ENCODE results near the gene KRTAP12-1.
"Not testable (repeated sequence)": the region's sequence is repeated elsewhere in the genome, so short reads cannot be mapped to it uniquely, and the experiment has no call there.

Gene KRTAP12-1

DNA sequence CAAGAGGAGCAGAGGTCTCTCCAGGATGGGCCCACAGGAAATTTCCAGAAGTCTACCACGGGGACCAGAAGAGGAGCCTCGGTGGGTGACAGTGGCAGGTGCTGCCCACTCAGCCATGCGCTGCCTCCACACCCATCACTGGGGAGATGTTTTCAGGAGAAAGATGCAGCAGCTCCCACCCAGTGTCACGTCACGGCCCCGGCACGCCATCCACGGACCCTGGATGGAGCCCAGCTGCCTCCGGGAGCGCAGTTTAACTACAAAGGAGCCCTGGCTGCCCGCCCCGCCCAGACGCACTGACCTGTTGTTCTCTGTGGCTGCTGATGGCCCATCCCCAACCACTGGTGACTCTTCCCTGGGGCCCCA, 22.7 kb upstream of the KRTAP12-1 start:
- H3K4me1 Mint-ChIP-seq, result peaks cover 18% of the 10 kb centered on the region
- DNase-seq (ENCODE audit: low spot score in 2 of 2) (no peak), ATAC-seq (no peak)
- no peaks in the 10 kb centered on the region for H3K36me3 Mint-ChIP-seq
- H3K4me3 Mint-ChIP-seq, result no peak overlapping the region
- H3K27ac Mint-ChIP-seq, result no peak overlapping the region
- no peaks in the 10 kb centered on the region for H3K9me3 Mint-ChIP-seq

DNA sequence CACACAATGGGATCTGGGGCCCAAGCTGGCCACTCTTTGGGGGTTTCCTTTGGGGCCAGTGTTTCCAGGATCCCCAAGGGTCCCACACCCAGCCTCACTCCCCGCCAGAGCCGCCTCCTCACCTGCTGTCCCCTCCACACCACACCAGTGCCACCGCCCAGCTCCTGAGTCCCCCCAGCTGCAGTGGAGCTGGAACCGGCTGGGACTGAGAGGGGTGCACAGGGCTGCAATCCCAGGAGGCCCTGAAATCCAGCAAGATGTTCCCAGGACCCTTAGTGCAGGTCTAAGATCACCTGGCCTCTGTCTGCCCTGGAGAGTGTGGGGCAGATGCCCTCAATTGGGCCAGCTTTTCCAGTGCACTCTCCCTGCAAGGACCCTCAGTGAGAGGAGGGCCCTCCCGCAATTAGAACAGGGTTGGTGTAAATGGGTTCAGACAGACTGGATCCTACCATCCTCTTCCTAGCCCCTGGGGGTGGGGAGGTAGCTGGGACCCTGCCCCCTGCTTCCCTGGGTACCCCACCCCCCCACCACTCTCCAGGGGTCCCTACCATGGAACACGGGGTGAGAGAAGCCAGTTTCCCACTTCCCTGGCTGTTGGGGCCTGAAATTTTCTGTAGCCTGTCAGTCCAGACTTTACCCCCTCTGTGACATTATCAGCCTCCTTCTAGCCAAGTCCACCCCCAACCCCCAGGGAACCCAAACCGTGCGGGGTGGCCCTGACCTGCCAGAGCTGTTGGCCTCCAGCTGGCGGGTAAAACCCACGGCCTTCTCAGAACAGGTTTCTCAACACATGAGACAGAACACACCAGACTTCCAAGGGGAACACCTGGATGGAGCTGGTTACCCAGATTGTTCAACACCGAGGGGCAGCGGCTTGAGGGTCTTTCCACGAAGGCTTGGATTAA, 22.0 kb upstream of the KRTAP12-1 start:
- Mint-ChIP-seq H3K9me3 (no peaks in the 10 kb centered on the region), H3K4me1 (peaks cover 12% of the 10 kb centered on the region), H3K27ac (no peak overlapping the region), H3K36me3 (no peaks in the 10 kb centered on the region), H3K4me3 (no peak overlapping the region)
- DNase-seq (ENCODE audit: low spot score in 2 of 2) (no peak), ATAC-seq (no peak)

DNA sequence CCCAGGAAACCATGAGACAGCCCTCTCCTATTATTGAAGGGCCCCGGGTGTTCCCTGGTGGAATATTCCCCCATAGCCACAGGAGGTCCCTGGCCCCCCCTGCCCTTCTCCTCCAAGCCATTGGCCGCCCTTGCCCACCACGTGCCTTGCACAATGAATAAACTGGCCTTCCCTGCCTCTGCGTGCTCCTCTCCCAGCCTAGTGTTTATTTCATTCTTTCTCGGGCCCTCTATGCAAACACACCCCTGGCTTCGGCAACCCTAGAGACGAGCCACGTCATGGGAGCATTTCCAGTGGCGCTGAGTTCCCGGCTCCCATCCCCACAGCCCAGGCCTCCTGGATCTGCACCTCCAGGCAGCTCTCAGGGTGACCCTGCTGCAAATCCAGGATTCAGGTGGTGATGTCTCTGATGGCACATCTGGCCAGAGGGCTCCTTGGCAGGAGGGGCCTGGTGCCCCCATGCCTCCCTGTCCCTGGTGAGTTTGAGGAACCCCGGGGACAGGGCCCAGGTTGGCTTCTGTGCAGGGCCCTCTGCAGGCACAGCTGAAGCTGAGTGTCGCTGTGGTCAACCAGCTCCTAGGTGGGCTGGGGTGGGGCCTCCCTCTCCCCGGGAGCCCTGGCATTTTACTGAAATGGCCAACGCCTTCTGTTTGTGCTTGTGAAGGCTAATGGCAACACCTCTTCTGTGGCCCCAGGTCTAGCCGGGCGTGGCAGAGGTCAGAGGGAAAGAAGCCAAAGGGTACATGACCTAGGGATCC, 21.2 kb upstream of the KRTAP12-1 start:
- Mint-ChIP-seq H3K4me1 (peaks cover 14% of the 10 kb centered on the region), H3K9me3 (no peaks in the 10 kb centered on the region), H3K4me3 (no peak overlapping the region), H3K27ac (no peak overlapping the region), H3K36me3 (no peaks in the 10 kb centered on the region)
- ATAC-seq, result no peak
- DNase-seq (ENCODE audit: low spot score in 2 of 2), result peak in 1 of 2 donors; percentile 38

DNA sequence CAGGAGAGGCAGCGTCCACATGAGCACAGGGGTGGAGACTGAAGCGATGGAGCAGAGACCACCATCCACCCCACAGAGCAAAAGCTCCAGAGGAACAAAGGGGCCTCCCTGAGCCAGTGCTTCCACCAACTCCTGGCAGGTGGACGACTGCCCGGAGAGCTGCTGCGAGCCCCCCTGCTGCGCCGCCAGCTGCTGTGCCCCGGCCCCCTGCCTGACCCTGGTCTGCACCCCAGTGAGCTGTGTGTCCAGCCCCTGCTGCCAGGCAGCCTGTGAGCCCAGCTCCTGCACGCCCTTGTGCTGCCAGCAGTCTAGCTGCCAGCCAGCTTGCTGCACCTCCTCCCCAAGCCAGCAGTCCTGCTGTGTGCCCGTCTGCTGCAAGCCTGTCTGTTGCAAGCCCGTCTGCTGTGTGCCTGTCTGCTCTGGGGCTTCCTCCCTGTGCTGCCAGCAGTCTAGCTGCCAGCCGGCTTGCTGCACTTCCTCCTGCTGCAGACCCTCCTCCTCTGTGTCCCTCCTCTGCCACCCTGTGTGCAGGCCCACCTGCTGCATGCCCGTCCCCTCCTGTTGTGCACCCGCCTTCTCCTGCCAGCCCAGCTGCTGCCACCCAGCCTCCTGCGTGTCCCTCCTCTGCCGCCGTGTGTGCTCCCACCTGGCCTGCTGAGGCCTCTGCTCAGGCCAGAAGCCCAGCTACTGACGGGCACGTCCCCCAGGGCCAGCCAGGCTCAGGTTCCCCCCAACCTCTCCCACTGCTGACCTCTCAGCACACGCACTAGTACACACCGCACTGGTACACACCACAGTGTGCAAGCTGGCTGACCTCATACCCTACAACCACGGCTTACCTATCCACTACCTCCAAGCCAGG, 20.4 kb upstream of the KRTAP12-1 start:
- peaks cover 22% of the 10 kb centered on the region for H3K4me1 Mint-ChIP-seq
- ATAC-seq (no peak), DNase-seq (ENCODE audit: low spot score in 2 of 2) (peak in 1 of 2 donors; percentile 40)
- no peaks in the 10 kb centered on the region for H3K9me3 Mint-ChIP-seq
- H3K27ac Mint-ChIP-seq, result no peak overlapping the region
- no peaks in the 10 kb centered on the region for H3K36me3 Mint-ChIP-seq
- no peak overlapping the region for H3K4me3 Mint-ChIP-seq

DNA sequence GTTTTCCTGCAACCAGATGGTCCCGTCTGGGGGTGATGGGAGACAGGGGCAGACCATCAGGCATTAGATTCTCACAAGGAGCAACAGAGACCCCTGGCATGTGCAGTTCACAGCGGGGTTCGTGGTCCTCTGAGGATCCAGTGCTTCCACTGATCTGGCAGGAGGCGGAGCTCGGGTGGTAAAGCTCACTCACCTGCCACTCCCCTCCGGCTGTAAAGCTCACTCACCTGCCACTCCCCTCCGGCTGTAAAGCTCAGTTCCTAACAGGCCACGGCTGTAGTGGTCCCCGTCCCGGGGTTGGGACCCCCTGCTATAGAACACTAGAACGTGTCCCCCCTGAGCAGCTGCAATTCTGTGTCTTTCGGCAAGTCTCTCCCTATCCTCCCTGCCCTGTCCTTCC, 19.6 kb upstream of the KRTAP12-1 start:
- no peak for DNase-seq (ENCODE audit: low spot score in 2 of 2)
- no peak for ATAC-seq

DNA sequence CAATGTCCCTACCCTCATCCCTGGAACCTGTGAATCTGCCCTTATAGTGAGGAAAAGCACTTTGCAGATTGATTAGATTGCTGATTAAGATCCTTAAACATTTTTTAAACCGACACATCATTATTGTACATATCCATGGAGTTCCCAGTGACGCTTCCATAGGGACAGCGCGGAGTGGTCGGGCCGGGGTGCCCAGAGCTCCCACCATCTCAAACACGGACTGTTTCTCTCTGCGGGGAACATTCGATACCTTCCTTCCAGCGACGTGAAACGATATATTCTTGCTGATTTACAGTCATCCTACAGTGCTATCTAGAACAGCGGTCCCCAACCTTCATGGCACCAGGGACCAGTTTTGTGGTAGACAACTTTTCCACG, 19.0 kb upstream of the KRTAP12-1 start:
- H3K9me3 Mint-ChIP-seq, result no peaks in the 10 kb centered on the region
- ATAC-seq (no peak), DNase-seq (ENCODE audit: low spot score in 2 of 2) (no peak)
- H3K27ac Mint-ChIP-seq, result no peak overlapping the region
- H3K36me3 Mint-ChIP-seq, result no peaks in the 10 kb centered on the region
- H3K4me1 Mint-ChIP-seq, result peaks cover 34% of the 10 kb centered on the region
- no peak overlapping the region for H3K4me3 Mint-ChIP-seq

More for the DNA sequence above, 19.6 kb upstream of the KRTAP12-1 start:
- Mint-ChIP-seq H3K9me3 (no peaks in the 10 kb centered on the region), H3K4me1 (peaks cover 29% of the 10 kb centered on the region), H3K4me3 (no peak overlapping the region), H3K36me3 (no peaks in the 10 kb centered on the region), H3K27ac (no peak overlapping the region)

DNA sequence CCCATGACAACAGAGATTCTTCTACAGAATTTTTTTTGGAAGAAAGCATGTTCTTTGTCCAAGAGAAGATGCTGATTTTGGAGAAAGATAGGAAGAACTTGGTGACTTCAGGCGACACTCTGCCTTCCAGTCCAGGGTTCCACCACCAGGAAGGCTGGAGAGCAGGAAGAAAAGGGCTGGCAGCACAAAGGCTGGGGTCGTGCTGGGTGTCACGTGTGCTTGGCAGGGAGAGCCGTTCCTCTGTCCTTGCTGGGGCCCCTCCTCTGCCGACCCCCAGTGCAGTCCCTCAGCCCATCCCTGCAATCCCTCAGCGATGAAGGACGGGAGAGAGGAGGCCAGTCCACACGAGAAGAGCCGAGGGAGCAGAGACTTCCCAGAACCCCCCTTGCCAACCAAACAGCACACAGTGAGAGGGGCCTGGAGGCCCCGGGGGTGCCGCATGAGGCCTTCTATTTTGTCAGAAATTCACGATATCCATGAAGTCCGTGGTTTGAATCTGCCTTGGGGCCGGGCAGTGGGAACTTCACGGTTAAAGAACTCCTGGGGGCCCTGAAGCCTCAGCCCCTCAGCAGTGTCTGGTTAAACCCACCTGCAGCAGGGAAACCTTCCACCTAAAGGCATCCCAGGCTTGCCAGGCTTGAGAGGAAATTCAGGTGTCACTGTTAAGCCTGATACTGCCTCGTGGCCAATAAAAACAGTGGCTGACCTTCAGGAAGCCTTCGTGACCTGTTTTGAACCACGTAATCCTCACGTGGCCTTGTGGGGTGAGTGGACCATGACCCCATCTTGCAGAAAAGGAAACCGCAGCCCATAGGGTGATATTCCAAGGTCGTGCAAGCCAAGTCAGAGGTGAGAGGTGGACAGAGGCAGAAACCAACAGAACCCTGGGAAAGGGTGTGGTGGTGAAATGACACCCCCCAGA, 18.4 kb upstream of the KRTAP12-1 start:
- ATAC-seq (no peak), DNase-seq (ENCODE audit: low spot score in 2 of 2) (no peak)
- Mint-ChIP-seq H3K36me3 (no peaks in the 10 kb centered on the region), H3K4me3 (no peak overlapping the region), H3K27ac (no peak overlapping the region), H3K9me3 (no peaks in the 10 kb centered on the region), H3K4me1 (peaks cover 41% of the 10 kb centered on the region)

DNA sequence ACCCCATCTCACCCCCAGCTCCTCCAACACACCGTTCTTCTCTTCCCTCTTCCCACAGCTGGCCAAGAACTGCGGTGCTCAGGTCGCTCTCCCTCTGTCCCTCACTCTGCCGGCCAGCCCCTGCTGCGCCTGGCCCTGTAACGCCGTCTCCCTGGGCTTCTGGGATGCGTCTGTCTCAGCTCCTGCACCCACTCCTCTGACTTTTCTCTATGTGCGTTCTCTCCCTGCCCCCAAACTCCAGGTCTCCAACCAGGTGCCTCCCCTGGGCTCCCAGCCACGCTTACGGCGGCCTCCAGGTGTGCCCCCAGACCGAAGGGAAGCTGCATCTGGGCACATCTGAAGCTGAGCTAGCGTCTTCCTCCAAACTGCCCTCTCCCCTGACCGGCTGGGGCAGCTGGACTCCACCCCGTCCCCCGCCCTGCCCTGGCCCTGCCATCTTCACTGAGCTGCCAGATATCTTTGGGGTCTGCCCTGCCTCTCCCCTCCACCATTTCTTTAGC, 17.6 kb upstream of the KRTAP12-1 start:
- Mint-ChIP-seq H3K36me3 (no peaks in the 10 kb centered on the region), H3K9me3 (no peaks in the 10 kb centered on the region), H3K27ac (no peak overlapping the region), H3K4me3 (no peak overlapping the region), H3K4me1 (peaks cover 47% of the 10 kb centered on the region)
- ATAC-seq (no peak), DNase-seq (ENCODE audit: low spot score in 2 of 2) (peak in 1 of 2 donors; percentile 29)

DNA sequence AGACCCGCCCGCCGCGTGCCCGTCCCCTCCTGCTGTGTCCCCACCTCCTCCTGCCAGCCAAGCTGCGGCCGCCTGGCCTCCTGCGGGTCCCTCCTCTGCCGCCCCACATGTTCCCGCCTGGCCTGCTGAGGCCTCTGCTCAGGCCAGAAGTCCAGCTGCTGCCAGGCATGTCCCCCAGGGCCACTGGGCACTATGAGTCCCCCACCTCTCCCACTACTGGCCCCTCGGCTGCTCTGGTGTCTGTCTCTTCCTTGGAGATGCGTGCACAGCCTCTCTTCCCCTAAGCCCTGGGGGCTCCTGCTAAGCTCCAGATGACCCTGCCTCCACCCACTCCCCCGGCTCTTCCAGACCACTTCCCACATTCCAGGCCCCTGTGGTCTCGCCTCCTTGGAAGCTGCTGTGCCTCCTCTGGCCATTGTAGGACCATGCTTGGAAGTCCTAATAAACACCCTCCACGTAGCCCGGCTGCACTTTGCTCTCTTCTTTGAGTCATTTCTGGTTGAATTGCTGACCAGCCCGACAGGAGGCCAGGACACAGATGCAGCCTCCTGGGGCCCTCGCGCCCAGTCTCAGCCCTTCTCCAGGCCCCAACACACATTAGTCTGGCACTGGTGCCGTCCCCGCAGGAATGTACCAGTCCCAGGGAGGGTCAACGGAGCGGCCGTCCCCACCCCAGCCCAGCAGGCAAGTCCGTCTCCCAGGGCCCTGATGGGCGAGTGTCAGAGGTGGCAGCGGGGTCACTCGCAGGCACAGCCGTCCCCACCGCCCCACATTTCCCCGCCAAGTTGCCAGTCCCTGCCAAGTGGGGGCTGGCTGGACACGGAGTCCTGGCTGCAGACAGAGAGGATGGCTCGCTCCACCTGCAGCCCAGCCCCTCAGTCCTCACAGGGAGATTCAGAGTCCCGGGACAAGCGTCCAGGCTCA, 16.1 kb upstream of the KRTAP12-1 start:
- peaks cover 6% of the 10 kb centered on the region for H3K9me3 Mint-ChIP-seq
- ATAC-seq (no peak), DNase-seq (ENCODE audit: low spot score in 2 of 2) (peak in 1 of 2 donors; percentile 30)
- no peaks in the 10 kb centered on the region for H3K36me3 Mint-ChIP-seq
- H3K27ac Mint-ChIP-seq, result peak overlapping the region; percentile 70
- no peak overlapping the region for H3K4me3 Mint-ChIP-seq
- peaks cover 52% of the 10 kb centered on the region for H3K4me1 Mint-ChIP-seq

DNA sequence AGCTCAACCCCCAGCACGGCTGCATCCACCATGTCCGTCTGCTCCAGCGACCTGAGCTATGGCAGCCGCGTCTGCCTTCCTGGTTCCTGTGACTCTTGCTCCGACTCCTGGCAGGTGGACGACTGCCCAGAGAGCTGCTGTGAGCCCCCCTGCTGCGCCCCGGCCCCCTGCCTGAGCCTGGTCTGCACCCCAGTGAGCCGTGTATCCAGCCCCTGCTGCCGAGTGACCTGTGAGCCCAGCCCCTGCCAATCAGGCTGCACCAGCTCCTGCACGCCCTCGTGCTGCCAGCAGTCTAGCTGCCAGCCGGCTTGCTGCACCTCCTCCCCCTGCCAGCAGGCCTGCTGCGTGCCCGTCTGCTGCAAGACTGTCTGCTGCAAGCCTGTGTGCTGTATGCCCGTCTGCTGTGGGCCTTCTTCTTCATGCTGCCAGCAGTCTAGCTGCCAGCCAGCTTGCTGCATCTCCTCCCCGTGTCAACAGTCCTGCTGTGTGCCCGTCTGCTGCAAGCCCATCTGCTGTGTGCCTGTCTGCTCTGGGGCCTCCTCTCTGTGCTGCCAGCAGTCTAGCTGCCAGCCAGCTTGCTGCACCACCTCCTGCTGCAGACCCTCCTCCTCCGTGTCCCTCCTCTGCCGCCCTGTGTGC, 15.3 kb upstream of the KRTAP12-1 start, which contains the start of gene KRTAP10-12:
Gene KRTAP10-12, plus strand, starts transcription at position 1 of the 639 bp plus-strand sequence. Its CDS starts 30 bp downstream, at position 31.
- H3K9me3 Mint-ChIP-seq, result peaks cover 12% of the 10 kb centered on the region
- not testable (repeated sequence) for ATAC-seq, H3K4me3 Mint-ChIP-seq, H3K36me3 Mint-ChIP-seq
- peak within 1 kb of the TSS; percentile 70 for H3K27ac Mint-ChIP-seq
- peak in 1 of 2 donors; percentile 43 for DNase-seq (ENCODE audit: low spot score in 2 of 2)
- peaks cover 44% of the 10 kb centered on the region for H3K4me1 Mint-ChIP-seq

DNA sequence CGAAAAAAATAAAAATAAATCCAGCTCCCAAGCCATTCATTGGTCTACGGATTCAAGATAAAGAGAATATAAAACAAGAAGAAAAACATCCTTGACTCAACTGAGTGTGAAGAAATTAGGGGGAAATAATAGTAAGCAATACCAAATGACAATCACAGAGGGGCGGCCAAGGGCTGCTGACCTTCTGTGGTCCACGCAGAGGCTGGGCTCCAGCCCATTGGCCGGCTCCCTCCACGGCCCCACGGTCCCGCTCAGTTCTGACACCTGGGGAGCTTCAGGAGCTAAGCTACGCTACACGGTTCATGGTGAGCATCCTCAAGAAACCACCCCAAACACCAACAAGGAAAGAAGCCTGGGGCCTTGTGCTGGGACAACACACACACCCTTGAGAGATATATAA, 14.6 kb upstream of the KRTAP12-1 start:
- H3K27ac Mint-ChIP-seq, result no peak overlapping the region
- ATAC-seq (no peak), DNase-seq (ENCODE audit: low spot score in 2 of 2) (no peak)
- no peaks in the 10 kb centered on the region for H3K36me3 Mint-ChIP-seq
- H3K4me1 Mint-ChIP-seq, result peaks cover 44% of the 10 kb centered on the region
- peaks cover 14% of the 10 kb centered on the region for H3K9me3 Mint-ChIP-seq
- no peak overlapping the region for H3K4me3 Mint-ChIP-seq

DNA sequence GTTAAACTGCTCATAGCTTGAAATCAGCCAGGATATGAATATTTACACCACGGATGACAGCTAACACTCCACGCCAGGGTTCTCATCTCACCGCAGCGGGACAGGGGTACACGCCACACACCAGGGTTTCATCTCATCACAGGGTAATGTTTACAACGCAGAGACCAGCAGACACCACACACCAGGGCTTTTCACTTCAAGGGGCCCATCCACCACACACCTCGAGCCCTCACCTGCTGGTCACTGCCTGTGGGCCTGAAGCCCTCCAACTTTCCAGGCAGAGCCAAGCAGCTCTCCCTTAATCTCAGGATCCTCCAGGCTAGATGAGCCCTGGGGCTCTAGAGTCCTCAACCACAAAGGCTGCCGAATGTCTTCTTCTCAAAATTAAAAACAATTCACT, 13.7 kb upstream of the KRTAP12-1 start:
- H3K27ac Mint-ChIP-seq, result no peak overlapping the region
- H3K4me3 Mint-ChIP-seq, result no peak overlapping the region
- ATAC-seq (no peak), DNase-seq (ENCODE audit: low spot score in 2 of 2) (no peak)
- no peaks in the 10 kb centered on the region for H3K36me3 Mint-ChIP-seq
- peaks cover 44% of the 10 kb centered on the region for H3K4me1 Mint-ChIP-seq
- H3K9me3 Mint-ChIP-seq, result peaks cover 14% of the 10 kb centered on the region

DNA sequence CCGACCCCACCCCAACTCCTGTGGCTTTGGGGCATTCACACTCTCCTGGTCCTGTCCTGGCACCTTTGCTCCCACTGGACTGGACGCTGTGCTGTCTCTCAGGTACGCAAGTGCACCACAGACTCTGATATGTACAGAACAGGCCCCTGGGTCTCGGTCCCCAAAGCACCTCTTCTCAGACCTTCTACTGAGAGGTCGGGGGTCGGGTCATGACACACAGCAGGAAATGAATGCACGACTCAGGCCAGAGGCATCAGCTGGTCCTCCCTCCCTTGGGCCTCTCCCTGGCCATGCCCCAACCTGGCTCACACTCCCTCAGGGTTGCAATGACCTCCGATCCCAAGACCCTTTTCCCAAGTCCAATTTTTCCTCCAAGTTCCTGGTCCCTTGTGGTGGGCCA, 13.2 kb upstream of the KRTAP12-1 start:
- Mint-ChIP-seq H3K36me3 (no peaks in the 10 kb centered on the region), H3K9me3 (peaks cover 14% of the 10 kb centered on the region), H3K27ac (peak overlapping the region; percentile 46), H3K4me1 (peaks cover 44% of the 10 kb centered on the region), H3K4me3 (no peak overlapping the region)
- ATAC-seq, result no peak
- peak in 1 of 2 donors; percentile 38 for DNase-seq (ENCODE audit: low spot score in 2 of 2)
